ENCODE data around the gene NR1D2. TPM values are rescaled to one million over a fixed set of nuclear protein-coding genes. Genes with fewer than 3 reads are reported as not detected.
"Not testable (repeated sequence)": the region's sequence is repeated elsewhere in the genome, so short reads cannot be mapped to it uniquely, and the experiment has no call there.

Gene NR1D2
- total and polyA plus RNA-seq, 2 experiments from 2014 or later, result 6.6 to 20.7 TPM

GRCh38 chr3:23911397-23911796 is 33.7 kb upstream of the NR1D2 start (continued):
- no peak for TF ChIP-seq CTCF (conservative IDR thresholded peaks at IDR 0.05; ENCODE audit: low read depth in 2 of 2)
- no peak for TF ChIP-seq POLR2AphosphoS5 (IDR thresholded peaks at IDR 0.05; ENCODE audit: low read depth)

- peaks cover 11% of the 10 kb centered on the region for H3K27me3 Mint-ChIP-seq (ENCODE audit: insufficient read depth, low read depth, poor library complexity)
- peaks cover 18% of the 10 kb centered on the region for H3K36me3 Mint-ChIP-seq (ENCODE audit: low read depth)
- not testable (repeated sequence) for H3K27ac ChIP-seq (ENCODE audit: low read depth); H2AFZ ChIP-seq; DNase-seq (ENCODE audit: low spot score); H4K20me1 ChIP-seq (replicated peaks; ENCODE audit: insufficient read depth); H3K4me3 Mint-ChIP-seq; H3K27ac Mint-ChIP-seq; ATAC-seq; H3K4me2 ChIP-seq; H3F3A ChIP-seq (replicated peaks; ENCODE audit: low read depth); H3K9me3 Mint-ChIP-seq; H3K9me2 ChIP-seq (ENCODE audit: insufficient read depth); H3K4me3 ChIP-seq; H3K36me3 ChIP-seq (ENCODE audit: insufficient read depth)
- Histone ChIP-seq H3K4me1 (ENCODE audit: insufficient read depth) (peaks cover 10% of the 10 kb centered on the region), H3K79me2 (replicated peaks; ENCODE audit: insufficient read depth) (peaks cover 61% of the 10 kb centered on the region), H3K27me3 (ENCODE audit: insufficient read depth) (peaks cover 10% of the 10 kb centered on the region)
- peaks cover 12% of the 10 kb centered on the region for H3K4me1 Mint-ChIP-seq
These were observed 32.8 kb upstream of the NR1D2 start for GRCh38 chr3:23912335-23912734.

DNA sequence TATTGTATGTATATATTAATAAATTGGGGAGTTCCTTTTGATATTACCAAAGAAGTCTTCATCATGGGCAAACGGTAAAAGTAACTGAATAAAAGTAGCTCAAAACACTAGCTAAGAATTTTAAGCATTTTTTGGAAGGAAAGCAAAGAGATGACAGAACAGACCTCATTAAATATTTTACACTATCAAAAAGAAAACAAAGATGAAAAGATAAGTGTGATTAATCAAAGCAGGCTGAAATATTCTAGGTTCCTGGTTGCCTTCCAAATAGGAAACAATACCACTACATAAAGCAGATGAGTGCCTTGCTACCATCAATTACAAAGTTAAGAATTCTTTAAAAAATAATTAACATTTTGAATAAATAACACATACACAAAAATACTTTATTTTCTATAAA is 31.9 kb upstream of the NR1D2 start:
- no peak overlapping the region for H3K4me3 ChIP-seq
- no peak overlapping the region for H3K4me2 ChIP-seq
- no peak for ATAC-seq
- peaks cover 18% of the 10 kb centered on the region for H3K27me3 Mint-ChIP-seq (ENCODE audit: insufficient read depth, low read depth, poor library complexity)
- no peak overlapping the region for H3K27ac Mint-ChIP-seq
- H3K36me3 Mint-ChIP-seq (ENCODE audit: low read depth), result peaks cover 26% of the 10 kb centered on the region
- no peaks in the 10 kb centered on the region for H3K9me2 ChIP-seq (ENCODE audit: insufficient read depth)
- peaks cover 12% of the 10 kb centered on the region for H3K4me1 Mint-ChIP-seq
- H4K20me1 ChIP-seq (replicated peaks; ENCODE audit: insufficient read depth), result peaks cover 5% of the 10 kb centered on the region; the same call in 1 of the 2 replicates
- H3K79me2 ChIP-seq (replicated peaks; ENCODE audit: insufficient read depth), result peaks cover 70% of the 10 kb centered on the region
- H2AFZ ChIP-seq, result no peak overlapping the region
- no peak for TF ChIP-seq ETS1 (IDR thresholded peaks at IDR 0.05)
- TF ChIP-seq EZH2 (IDR thresholded peaks at IDR 0.05; ENCODE audit: low read depth, unreplicated experiment), result no peak
- no peak for TF ChIP-seq POLR2AphosphoS5 (IDR thresholded peaks at IDR 0.05; ENCODE audit: low read depth)
- TF ChIP-seq CTCF (conservative IDR thresholded peaks at IDR 0.05; ENCODE audit: low read depth in 2 of 2), result no peak
- no peak for TF ChIP-seq STAT1 (IDR thresholded peaks at IDR 0.05; ENCODE audit: unreplicated experiment)
- TF ChIP-seq ZNF114 (CRISPR knock-in tag; IDR thresholded peaks at IDR 0.05), result no peak
- TF ChIP-seq NANOG (IDR thresholded peaks at IDR 0.05; ENCODE audit: borderline replicate concordance), result no peak
- no peak for TF ChIP-seq ZNF462 (CRISPR knock-in tag; IDR thresholded peaks at IDR 0.05)
- TF ChIP-seq ZNF331 (CRISPR knock-in tag; IDR thresholded peaks at IDR 0.05; ENCODE audit: low read depth), result no peak
- DNase-seq (ENCODE audit: low spot score), result no peak
- H3K27me3 ChIP-seq (ENCODE audit: insufficient read depth), result peaks cover 10% of the 10 kb centered on the region
- H3K4me3 Mint-ChIP-seq, result no peak overlapping the region
- H3K4me1 ChIP-seq (ENCODE audit: insufficient read depth), result peaks cover 11% of the 10 kb centered on the region
- H3F3A ChIP-seq (replicated peaks; ENCODE audit: low read depth), result peaks cover 6% of the 10 kb centered on the region
- peaks cover 10% of the 10 kb centered on the region for H3K36me3 ChIP-seq (ENCODE audit: insufficient read depth)
- no peak overlapping the region for H3K27ac ChIP-seq (ENCODE audit: low read depth)
- no peaks in the 10 kb centered on the region for H3K9me3 Mint-ChIP-seq
